GM21515 (cell line): ENCODE results near the gene GPRIN2.

ENCODE experiments used
- ATAC-seq: cut with Tn5 transposase; IDR thresholded peaks from one replicate; pipeline ENCODE4 v1.9.1; 2021; ENCODE audit not compliant: unreplicated experiment

GPRIN2 gene

DNA sequence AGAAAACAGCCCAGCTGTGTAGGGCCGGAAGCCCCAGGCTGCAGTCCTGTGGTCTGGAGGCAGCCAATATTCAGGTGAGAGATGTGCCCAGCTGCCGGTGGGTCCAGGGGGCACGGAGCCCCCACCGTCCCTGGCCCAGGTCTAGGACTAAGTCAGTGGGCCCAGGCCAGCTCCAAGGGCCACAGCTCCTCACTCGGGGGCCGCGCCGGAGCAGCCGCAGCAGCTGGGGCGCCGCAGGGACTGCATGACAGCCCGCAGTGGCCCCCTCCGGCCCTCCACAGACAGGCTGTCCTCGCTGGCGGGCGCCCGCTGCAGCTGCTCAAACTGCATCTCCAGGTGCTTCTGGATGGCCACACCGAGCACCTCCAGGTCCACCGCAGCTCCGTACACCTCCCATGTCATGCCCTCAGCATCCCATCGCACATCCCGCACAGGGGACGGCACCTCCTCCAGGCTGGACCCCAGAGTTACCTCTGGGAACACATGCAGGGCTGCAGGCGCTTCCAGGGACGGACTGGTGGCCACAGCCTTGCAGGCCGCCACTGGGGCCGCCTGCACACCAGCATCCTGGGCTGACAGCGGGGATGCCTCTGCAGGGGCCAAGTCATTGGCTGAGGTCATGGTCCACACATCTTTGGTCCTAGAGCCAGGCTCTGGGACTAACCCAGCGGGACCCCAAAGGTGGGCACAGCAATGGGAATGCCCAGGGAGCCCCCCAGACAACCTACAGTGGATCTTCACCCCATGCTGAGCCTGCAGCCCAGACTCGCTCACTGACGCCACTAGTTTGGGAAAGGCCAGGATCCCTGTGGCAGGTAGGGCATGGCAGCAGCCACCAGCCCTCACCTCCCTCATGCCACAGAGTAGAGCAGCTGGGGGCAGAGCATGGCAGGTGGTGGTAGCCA, 7.0 kb downstream of the GPRIN2 start:
- no peak for ATAC-seq

DNA sequence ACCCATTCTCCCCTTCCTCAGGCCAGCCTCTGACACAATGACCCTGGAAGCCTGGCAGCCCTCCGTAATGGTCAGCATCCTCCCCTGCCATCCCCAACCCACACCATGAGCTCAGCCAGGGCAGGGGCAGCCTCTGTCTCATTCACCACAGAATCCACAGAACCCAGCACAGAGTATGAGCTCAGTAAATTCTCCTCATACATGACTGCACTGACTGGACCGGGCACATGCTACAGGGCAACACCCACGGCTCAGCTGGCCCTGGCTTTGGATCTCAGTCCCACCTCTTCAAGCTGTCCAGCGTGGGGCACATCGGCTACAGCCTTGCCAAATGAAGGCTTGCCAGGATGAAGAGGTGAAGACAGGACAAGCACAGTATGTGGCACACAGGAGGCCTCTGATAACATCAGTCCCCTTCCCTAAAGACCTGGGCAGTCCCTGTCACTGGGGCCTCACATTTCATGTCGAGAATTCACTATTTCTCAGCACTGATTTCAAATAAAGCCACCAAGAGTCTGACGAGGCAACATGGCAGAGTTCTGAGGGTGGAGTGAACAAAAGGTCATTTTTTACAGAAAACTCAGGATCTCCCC, 7.9 kb downstream of the GPRIN2 start:
- no peak for ATAC-seq

DNA sequence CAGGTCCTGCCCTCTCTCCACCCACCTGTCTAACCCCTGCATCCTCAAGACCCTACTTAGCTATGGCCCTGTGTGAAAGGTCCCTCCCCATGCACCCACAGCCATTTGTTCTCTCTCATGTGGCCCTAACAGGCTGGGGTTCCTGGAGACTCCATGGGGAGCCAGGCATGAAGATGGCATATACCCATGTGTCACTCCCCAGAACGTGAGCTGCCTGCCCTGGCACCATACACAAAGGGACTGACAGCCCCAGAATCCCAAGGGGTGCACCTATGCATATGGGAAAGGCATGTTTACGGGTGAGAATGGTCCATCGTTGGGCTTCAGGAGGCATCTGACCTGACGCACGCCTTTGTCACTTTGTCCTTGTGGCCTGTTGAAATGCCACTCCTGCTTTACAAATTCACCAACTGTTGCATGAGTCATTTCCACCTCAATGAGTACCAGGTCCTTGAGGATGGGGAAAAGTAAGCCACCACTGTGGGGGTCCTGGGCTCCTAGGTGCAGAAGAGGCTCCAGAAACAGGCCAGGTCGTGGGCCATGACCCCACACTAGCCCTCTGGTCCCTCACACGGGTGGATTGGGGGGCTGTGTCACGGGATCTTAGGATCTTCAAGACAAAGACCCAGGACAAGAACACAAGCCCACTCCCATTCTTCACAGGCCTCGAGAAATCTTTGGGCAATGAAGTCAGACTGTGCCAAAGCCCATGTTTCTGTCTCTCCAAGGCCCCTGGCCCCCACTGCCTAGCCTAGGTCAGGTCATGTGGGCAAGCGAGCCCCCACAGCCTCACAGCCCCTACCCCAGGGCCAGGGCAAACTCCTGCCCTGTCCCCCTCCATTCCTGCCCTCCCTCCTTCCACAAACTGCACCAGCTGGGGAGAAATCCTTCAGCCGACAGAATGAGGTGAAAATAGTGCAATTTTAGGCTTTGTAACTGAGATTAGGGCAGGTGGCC, 8.6 kb downstream of the GPRIN2 start:
- no peak for ATAC-seq

DNA sequence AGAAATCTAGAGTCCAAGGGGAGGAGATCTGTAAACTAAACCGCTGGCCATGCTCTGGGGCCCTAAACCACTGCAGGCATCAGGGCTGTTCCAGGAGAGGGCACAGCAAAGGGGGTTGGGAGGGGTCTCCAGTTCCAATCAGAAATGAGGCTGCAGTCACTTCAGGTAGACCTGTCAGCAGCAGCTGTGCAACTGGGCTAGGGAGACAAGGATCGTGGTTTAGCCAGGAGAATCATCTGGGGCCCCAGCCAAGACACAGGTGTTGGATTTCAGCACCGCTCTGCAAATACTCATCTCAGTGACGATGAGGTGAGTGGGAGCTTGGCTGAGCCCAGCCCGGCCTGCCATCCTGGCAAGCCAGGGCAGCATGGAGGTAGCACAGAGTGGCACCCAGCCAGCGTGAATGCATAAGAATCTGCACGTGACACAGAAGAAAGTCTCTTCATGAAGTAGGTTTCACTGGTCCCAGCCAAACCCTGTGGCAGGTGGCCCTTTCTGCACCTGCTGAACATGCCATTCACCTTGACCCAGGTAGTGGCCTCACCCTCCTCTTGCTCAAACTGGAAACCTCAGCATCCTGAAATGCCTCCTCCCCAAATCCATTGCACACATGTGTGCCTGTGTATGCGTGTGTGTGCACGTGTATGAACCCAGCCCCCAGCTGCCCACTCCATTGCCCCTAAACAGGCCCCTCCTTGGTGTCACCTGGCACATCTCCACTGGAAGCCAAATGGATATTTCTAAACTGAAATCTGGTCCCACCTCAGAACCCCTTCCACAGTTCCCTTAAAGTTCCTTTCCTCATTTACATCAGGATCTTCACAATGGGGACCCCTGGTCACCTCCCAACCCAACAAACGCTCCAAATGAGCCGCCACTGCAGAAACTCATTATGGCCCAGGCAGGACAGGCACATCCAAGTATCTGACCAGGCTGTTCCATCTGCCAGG, 9.6 kb downstream of the GPRIN2 start:
- no peak for ATAC-seq

DNA sequence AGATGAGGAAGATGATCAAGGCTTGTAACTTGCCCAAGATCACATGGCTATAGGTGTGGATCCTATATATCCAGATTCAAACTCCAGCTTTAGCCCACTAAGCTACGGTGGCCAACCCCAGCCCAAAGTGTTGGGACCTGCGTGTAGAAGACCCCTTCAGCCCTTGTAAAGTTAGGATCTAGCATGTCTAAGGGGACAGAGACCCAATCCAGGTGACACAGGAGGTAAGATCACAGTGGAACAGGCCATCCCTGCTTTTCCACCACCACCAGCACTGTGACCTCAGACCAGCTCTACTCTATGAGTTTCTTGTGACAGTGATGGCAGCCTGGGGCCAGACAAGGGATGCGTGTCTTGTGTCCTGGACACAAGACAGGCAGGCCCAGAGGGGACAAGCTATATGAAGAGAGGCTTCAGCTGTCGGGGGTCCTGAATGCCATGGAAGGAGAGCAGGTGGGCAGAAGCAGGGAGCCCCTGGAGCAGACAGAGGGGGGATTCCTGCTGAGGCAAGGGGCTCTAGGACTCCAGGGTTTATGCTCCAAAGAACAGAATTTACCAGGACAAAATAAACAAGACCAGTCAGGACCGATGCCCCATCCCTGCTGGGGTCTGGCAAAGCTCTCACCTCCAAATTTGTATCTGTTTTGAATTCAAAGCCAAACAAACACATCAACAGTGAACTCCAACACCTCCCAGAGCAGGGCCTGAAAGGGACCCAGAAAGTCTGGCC, 10.4 kb downstream of the GPRIN2 start:
- no peak for ATAC-seq

DNA sequence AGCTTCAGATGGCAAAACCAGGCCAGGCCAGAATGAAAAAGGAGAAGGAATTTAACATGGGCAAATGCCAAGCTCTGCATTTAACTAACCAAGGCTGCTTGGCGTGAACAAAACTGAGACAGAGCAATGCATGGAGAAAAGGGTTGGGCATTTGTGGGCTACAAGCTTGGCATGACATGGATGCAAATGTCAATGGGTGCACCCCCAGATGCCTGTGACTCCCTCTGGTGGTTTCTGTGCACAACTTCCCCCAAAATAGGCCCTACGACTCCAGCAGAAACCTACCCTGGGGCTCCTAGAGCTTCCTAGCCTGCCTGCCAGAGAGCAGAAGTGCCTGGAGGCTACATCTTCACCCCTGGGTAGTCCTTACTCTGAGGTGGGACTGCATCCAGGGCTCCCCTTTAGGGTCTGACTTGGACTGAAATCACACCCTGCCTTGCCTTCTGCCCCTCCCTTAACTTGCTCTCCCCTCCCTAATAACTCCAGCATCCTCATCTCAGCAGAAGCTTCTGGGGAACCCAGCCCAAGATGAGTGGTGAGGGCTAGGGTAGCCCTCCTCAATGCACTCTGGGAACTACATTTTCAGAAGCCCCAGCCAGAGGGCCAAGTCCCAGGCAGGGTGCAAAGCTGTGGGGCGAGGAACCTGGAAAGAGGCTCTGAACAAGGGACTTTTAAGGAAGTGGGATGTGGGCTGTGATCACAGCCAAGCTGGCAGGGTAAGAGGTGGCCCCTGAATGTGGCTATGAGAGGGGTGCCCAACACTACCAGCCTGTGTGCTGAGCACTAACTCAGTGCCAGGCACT, 11.3 kb downstream of the GPRIN2 start:
- no peak for ATAC-seq

DNA sequence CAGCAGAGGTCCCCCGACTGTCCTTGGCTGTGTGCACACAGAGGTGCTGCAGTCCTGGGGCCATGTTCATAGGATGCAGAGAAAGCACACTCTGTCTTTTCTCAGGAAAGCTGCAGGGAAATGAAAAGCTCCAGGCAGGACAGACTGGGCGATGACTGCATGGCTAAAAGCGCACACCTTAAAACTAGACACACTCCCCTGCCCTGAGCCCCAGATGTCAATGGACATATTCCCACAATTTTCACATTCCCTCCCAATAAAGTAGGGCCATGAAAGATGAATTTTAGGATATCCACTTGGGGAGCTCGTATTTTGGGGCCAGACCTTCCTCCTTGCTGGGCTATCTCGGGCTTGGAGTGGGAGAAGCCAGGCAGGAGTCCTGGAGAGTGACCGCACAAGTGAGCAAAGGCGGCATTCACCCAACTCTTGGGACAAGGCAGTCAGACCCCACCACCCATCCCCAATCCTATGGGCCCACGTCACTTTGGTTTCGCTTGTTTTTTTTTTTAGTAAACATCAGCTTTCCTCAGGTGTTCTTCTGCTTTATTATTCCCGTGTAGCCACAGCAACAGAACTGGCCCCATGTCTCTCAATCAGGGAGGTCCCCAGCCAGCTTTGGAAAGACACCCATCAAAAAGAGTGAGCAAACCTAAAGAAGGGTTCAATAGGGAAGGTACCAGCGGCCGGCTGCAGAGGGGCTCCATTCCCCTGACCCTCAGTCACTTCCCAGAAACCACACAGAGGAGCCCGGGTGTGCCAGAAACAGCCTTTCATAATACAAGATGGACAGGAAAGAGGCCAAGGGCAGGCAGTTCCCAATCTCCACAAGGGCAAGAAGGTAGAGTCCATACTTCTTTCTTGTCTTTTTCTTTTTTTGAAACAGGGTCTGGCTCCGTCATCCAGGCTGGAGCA, 12.7 kb downstream of the GPRIN2 start:
- ATAC-seq, result no peak

DNA sequence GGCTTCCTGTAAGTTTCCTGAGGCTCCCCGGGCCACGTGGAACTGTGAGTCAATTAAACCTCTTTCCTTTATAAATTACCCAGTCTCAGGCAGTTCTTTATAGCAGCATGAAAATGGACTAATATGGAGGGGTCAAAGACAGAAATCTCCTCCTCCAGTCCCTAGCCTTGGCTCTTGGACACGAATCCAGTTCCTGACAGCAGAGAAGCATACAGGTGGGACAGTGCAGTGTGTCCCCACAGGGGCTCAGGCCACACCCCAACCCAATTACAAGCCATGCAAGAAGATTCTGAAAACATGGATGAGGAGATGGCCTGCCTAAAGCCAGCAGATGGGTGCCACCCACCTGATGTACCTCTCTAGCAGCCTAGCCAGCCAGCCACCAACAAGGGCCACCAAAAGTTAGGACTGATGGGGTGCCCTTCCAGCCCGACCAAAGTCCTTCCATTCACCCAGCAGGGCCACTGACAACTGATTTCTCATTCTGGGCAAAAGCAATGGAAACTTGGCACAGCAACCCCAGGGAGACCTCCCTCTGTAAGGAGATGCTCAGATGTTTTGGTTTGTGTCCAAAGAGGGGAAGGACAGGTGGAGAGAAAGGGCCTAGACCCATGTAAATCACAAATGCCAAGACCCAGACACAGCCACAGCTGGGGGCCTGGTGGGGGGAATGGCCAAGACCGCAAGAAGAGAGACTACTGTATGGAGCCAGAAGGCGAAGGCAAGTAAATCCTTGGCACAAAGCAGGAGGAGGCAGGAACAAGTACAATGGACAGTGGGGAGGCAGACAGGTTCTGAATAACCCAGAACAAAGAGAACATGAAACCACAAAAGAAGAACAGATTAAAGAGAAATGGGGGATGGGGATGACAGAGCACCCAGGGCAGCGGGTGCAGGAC, 13.6 kb downstream of the GPRIN2 start:
- ATAC-seq, result no peak

DNA sequence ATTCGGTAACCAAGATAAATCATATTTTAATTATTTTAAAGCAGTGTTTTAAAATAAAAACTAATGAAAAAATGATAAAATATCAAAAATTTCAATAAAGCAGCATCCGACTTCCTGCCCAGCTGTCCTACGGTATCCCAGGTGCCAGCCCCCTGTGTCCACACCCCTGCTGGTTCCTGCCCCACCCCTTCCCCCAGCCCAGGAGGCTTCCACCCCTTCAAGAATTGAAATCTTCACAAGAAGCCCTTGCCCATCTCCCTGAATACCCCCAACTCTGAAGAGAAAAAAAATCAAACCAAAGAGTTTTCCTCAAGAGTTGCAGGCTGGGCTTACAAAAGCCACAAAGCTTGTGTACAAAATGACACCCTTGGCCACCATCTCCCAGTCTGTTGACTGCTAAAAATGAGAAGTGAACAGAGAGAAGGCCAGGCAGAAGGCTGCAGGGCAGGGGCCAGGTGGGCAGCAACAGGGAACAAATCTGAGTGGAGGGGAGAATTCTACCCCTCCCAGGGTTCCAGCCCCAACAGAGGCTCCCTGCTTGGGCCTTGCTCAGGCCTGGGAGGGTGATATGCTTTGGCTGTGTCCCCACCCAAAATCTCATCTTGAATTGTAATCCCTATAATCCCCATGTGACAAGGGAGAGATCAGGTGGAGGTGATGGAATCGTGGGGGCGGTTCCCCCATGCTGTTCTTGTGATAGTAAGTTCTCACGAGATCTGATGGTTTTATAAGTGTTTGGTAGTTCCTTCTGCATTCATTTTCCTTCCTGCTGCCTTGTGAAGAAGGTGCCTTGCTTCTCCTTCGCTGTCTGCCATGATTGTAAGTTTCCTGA, 14.5 kb downstream of the GPRIN2 start:
- no peak for ATAC-seq

DNA sequence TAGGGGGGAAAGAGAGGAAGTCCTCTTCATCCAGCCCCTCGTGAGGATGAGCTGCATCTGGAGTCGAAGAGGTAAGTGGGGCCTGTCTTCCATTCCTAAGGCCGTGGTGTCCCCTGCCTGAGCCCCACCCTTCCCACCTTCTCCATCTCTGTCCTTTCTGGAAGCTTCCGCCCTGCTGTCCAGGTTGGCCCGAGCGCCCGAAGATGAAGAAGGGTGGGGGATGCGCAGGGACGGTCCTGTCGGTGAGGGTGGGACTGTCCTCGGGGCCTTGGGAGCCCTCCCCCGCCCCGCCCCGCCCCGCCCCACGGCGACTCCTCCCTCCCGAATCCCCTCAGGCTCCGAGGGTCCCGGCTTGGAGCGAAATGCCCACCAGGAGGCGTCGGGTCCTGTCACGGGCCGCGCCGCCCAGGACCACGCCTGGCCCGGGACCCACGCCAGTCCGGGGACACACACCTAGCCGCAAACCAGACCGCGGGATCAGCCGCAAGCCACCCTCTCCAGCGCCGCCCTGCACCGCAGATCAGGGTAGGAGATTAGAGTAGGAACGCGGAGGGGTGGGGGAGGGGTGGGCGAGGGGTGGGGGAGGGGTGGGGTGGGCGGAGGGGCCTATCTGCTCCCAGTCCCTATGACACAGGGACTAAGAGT, 15.3 kb downstream of the GPRIN2 start:
- no peak for ATAC-seq

DNA sequence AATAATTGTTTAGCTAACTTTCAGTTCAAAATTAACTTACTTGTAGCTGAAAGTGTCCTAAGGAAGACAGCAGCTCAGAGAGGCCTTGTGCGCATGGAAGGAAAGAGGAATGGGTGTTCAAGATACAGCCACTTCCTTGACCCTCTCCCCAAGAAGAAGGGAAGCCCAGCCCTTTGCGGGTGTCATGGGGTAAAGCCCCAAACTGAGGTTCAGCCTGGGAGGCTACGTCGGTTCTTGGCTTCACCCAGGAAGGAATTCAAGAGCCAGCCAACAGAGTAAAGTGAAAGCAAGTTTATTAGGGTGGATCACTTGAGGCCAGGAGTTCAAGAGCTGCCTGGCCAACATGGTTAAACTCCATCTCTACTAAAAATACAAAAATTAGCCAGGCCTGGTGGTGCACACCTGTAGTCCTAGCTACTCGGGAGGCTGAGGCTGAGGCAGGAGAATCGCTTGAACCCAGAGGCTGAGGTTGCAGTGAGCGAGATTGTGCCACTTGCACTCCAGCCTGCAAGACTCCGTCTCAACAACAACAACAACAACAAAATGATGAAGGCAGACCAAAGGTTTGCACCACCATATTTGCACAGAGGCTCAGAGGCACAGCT, 15.9 kb downstream of the GPRIN2 start:
- no peak for ATAC-seq

DNA sequence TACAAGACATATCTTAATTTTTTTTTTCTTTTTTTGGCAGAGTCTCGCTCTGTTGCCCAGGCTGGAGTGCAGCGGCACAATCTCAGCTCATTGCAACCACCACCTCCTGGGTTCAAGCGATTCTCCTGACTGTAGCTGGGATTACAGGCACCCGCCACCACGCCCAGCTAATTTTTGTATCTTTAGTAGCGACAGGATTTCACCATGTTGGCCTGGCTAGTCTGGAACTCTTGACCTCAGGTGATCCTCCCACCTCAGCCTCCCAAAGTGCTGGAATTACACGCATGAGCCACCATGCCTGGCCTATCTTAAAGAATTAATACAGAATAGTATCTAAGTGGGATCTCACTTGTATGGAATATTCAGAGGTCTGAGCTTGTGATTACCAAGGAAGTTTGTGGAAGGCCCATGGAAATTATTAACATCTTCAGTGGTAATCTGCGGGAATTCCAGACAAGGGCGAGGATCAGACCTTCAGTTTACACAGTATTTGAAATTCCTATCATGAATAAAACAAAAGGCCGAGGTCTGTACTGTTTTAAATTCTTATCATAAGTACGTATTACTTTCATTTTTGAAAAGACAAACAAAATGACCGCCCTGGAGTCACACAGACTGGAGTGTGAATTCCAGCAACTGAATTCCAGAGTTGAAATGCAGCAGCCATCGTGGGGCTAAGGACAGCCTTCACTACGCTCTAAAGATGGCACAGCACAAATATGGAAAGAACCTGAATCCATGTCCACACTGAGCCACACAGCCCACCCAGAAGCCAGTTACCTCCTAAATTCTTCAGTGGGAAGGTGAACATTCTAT, 16.7 kb downstream of the GPRIN2 start:
- ATAC-seq, result no peak

DNA sequence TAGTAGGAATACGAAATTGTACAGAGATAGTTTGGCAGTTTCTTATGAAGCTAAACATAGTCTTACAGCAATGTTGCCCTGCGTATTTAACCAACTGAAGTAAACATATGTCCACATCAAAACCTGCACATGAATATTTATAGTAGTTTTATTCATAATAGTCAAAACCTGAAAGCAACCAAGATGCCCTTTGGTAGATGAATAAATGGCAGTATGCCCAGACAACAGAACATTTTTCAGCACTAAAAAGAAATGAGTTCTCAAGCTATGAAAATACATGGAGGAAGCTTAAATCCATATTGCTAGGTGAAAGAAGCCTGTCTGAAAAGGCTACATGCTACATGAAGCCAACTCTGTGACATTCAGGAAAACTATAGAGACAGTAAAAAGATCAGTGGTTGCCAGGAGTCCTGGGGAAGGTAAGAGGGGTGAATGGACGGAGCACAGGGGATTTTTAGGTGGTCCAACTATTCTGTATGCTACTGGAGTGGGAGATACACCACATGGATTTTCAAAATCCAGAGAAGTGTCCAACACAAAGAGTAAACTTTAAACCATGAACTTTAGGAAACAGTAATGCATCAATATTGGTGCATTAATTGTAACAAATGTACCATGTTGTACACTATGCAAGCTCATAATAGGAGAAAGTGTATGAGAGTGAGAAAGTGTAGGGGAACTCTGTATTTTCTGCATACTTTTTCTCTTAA, 17.6 kb downstream of the GPRIN2 start:
- ATAC-seq, result no peak

DNA sequence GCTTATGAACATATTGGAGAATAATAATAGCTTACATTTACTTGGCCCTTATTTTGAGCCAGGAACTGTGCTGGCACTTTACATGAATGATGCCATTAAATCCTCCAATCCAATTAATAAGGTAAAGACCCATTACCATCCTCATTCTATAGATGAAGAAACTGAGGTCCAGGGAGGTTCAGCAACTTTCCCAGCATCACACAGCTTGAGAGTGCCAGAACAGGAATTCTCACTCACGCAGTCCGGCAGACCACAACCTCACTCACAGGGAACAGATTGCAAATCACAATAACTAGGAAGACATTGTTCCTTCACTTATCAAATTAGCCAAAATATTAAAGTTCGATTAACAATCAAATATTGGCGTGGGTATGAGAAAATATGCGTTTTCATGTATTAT, 18.3 kb downstream of the GPRIN2 start:
- no peak for ATAC-seq
